Measurements from ENCODE around the gene TYK2. TPM values are rescaled to one million over a fixed set of nuclear protein-coding genes. Genes with fewer than 3 reads are reported as not detected.

Gene TYK2
- total and polyA plus RNA-seq, 2 of the 13 experiments (the other 11 are each of a cell fraction or from before 2014, with no cell fraction given): 38.8 to 60.1 TPM

DNA sequence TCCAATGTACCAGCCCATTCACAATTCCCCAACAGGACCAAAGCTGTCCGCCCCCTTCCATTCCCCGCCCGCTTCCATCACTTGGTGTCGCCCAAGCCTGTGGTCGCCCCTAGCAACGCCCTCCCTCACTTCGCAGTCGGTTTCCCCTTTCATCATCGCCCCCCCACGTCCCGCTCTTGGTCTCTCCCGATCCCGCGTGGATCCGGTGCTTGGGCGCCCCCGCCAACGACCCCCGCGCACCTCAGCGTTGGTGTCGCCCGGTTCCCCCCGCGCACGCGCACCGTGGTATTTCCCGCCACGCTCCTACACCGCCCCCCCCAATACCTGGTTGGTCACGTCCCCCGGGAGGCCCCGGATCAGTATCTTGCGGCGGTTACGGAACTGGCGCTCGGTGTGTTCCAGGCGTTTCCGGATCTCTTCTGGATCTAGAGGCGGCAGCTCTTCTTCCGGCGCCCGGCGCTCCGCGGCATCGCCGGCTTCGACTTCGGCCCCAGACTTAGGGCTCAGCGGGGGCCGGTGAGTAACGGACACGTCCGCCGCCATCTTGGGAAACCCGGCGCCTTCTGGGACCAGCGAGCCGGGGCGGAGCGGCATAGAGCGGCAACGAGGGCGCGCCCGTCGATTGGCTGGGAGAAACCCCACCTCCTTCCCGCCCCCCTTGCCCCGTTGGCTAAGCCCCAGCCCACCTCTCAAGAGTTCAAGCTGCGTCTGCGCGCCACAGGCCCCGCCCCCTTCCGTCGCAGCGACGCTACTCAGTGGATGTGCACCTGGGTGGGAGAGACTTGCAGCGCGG is 47.2 kb downstream of the TYK2 start, which contains the start of gene RAVER1 (continued):
- TF ChIP-seq ZNF142 (CRISPR knock-in tag; IDR thresholded peaks at IDR 0.05): 0 out of 2 replicates have a peak, but pooled peaks have one; percentile 2
- peak; percentile 40; the same call in 1 of the 2 replicates for TF ChIP-seq ZMYM4 (CRISPR knock-in tag; IDR thresholded peaks at IDR 0.05)
- TF ChIP-seq, protein P1, sequence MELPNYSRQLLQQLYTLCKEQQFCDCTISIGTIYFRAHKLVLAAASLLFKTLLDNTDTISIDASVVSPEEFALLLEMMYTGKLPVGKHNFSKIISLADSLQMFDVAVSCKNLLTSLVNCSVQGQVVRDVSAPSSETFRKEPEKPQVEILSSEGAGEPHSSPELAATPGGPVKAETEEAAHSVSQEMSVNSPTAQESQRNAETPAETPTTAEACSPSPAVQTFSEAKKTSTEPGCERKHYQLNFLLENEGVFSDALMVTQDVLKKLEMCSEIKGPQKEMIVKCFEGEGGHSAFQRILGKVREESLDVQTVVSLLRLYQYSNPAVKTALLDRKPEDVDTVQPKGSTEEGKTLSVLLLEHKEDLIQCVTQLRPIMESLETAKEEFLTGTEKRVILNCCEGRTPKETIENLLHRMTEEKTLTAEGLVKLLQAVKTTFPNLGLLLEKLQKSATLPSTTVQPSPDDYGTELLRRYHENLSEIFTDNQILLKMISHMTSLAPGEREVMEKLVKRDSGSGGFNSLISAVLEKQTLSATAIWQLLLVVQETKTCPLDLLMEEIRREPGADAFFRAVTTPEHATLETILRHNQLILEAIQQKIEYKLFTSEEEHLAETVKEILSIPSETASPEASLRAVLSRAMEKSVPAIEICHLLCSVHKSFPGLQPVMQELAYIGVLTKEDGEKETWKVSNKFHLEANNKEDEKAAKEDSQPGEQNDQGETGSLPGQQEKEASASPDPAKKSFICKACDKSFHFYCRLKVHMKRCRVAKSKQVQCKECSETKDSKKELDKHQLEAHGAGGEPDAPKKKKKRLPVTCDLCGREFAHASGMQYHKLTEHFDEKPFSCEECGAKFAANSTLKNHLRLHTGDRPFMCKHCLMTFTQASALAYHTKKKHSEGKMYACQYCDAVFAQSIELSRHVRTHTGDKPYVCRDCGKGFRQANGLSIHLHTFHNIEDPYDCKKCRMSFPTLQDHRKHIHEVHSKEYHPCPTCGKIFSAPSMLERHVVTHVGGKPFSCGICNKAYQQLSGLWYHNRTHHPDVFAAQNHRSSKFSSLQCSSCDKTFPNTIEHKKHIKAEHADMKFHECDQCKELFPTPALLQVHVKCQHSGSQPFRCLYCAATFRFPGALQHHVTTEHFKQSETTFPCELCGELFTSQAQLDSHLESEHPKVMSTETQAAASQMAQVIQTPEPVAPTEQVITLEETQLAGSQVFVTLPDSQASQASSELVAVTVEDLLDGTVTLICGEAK (IDR thresholded peaks at IDR 0.05): no peak
- TF ChIP-seq, protein P1 (CRISPR knock-in tag; IDR thresholded peaks at IDR 0.05): peak; percentile 33; the same call in 1 of the 2 replicates
- peak; percentile 89; the same call in 1 of the 2 replicates for TF ChIP-seq ZNF430 (CRISPR knock-in tag; IDR thresholded peaks at IDR 0.05)
- no peak for TF ChIP-seq USF2 (IDR thresholded peaks at IDR 0.05; ENCODE audit: low read depth, low read length)
- peak; percentile 25; the same call in 1 of the 2 replicates for TF ChIP-seq USF2 (CRISPR knock-in tag; IDR thresholded peaks at IDR 0.05; ENCODE audit: borderline replicate concordance)
- 0 out of 2 replicates have a peak, but pooled peaks have one; percentile 44 for TF ChIP-seq ZNF709 (CRISPR knock-in tag; IDR thresholded peaks at IDR 0.05)
- TF ChIP-seq KLF16 (CRISPR knock-in tag; IDR thresholded peaks at IDR 0.05): peak in 1 of 2 experiments; percentile 50; a peak in 1 of 4 replicates
- 0 out of 2 replicates have a peak, but pooled peaks have one; percentile 38 for TF ChIP-seq ZFP90 (CRISPR knock-in tag; IDR thresholded peaks at IDR 0.05; ENCODE audit: borderline replicate concordance)
